ENCODE data around the gene GPS1.

DNA sequence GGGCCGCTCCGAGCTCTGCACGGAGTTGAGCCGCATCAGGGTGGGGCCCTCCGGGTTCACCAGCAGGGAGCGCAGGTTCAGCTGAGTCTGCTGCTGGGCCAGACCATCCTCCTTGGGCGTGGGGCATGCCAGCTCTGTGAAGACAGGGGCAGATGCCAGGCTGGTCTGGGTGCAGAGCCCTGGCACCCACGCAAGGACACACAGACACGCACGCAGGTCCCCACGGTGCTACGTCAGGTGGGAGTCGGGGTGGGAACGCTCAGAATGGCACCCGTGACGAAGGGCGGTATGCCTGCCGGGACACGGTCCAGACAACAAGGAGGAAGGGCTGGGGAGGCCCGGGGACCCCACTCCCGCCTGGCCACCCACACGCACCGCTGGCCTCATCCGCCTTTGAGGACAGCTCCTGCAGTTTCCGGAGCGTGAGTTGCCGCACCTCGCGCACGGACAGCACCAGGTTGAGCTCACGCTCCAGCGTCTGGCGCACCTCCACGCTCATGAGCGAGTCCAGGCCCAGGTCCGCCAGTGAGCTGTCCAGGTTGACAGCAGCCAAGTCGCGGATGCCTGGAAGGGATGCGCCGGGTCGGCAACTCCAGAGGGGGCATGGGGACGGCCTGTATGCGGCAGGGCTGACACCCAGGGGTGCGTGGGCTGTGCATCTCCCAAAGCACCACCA is 29.2 kb downstream of the GPS1 start:
- no peak for TF ChIP-seq POLR2A (IDR thresholded peaks at IDR 0.05)
- TF ChIP-seq, protein P1, sequence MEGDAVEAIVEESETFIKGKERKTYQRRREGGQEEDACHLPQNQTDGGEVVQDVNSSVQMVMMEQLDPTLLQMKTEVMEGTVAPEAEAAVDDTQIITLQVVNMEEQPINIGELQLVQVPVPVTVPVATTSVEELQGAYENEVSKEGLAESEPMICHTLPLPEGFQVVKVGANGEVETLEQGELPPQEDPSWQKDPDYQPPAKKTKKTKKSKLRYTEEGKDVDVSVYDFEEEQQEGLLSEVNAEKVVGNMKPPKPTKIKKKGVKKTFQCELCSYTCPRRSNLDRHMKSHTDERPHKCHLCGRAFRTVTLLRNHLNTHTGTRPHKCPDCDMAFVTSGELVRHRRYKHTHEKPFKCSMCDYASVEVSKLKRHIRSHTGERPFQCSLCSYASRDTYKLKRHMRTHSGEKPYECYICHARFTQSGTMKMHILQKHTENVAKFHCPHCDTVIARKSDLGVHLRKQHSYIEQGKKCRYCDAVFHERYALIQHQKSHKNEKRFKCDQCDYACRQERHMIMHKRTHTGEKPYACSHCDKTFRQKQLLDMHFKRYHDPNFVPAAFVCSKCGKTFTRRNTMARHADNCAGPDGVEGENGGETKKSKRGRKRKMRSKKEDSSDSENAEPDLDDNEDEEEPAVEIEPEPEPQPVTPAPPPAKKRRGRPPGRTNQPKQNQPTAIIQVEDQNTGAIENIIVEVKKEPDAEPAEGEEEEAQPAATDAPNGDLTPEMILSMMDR (IDR thresholded peaks at IDR 0.05), result no peak

Data from uterus (tissue), 2 donors.